ENCODE data around the gene OMA1.
"Not testable (repeated sequence)": the region's sequence is repeated elsewhere in the genome, so short reads cannot be mapped to it uniquely, and the experiment has no call there.

Gene OMA1

DNA sequence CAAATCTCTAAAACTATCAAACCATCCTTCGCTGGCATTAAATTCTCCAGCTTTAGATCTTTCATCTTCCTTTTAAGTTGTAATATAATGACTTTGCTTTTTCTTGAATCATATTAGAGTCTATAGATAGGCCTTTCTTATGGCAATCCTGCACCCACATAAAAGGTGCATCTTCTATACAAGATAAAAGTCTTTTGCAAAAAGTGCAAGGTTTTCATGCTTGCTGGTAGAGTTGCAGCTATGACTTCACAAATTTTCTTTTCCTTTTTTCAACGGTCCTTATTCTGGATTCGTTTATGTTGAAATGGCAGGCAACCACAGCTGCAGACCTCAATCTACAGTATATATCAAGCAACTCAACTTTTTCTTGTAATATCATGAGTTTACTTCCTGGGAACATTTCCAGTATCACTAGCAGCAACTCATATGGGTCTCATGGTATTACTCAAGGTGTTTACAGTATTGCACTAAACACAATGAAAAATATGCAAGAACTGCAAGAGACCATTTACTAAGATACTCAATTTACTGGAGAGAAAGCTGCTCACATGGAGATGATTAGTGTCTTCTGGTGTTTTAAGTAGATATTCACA lies 22.1 kb downstream of the OMA1 start:
- DNase-seq, result no peak

DNA sequence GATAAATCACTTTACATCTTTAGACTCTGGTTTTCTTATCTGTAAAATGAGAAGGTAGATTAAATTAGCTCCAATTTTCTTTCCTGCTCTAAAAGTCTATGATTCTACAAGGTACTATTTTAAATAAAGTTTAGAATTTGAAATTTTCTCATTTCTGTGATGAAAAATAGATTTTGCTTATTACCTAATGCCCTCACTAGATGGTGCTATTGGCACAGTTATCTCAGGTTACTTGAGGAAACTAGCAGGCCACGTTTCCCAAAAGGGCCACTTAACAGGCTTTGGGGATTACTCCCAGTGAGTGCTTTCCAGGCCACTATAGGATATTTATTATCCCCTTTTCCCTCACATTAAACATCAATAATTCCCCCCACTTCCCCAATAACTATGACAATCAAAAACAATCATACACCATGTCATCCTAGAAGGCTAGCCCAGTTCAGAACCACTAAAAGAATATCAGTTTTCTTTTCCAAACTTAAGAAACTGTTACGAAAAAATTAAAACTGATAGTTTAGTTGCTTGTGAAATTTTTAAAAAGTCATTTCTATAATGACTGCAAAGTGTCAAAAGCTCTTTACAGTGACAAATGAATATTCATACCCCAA lies 30.6 kb downstream of the OMA1 start:
- peak; percentile 50 for DNase-seq

DNA sequence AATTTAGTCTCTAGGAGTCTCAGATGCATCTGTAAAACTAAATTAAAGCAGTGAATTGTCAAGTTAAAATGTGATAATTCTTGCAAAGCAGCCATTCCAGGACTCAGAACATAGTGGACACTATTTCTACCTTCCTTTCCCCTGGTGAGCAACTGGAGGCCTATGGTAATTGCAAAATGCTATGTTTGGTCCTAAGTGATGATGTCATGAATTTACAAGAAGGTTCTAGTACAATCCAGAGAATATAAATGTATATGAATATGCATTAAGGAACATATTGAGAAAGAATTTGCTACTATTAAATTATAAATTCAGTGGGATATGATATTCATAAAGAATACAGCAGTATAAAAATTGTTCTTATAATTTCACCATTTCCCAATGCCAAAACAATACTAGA lies 32.6 kb downstream of the OMA1 start:
- DNase-seq, result no peak

DNA sequence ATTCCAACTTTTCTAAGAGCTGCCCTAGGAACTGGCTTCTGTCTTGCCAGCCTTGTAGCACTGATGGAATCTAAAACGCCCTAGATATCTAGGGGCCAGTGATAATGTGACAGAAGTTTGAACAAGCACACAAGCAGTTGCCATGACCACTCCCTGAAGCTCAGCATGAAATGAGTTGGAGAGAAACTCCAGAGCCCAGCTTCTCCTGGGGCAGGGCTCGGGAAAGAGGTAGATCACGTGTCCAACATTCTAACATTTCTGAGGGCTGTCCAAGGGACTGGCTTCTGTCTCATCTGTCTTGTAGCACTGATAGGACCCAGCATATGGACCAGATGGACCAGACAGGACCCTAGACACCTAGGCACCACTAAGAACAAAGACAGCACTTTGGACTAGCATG lies 37.9 kb downstream of the OMA1 start:
- no peak for DNase-seq

DNA sequence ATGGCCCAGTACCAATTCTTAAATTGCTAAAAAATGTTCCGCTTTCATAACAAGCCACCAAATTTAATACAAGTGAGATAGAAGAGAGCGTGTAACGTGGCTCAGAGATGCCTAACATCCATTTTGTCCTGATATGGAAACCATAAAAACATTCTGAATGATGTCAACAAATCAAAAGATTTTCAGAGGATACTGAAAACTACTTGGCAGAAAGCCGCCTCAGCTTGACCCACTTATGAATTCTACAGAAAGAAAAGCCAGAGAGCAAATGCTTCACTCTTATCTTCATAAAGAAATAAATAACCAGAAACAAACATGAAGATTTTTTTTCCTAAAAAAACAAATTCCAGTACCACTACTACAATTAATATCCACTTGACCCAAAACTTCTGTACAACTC lies 41.2 kb downstream of the OMA1 start:
- DNase-seq, result no peak

DNA sequence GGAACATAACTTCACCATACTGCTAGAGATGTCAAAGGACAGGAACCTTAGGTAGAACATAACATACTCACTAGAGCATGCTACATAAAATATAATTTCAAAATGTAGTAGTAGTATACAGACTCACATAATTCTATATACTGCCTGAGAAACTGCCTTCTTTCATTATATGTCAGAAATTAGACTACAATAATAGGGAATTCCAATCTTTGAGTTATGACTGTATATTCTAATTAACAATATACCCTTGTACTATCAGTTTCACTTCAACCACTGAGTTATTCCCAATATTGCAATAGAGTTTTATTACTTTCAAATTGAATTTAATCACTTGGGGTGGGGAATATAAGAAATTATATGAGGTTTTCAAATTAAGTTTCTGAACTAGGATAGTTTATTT lies 44.0 kb downstream of the OMA1 start:
- DNase-seq, result no peak

DNA sequence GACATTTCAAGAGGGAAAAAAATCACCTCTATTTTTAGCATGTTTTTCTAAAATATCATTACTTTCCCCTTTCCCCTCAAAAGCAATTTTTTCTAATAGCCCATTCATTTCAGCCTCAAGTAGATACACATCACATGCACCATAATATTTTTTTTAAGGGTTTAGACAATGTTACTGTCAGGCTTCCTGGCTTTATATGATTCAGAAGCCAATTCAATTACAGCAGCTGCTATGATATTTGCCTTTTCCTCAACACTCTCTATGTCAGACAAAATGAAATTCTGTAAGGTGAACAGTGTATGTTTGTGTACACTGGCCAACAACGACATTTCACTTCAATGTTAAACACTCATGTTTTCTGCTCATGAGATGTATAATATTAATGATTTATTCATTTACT lies 46.5 kb downstream of the OMA1 start:
- DNase-seq, result peak; percentile 69

DNA sequence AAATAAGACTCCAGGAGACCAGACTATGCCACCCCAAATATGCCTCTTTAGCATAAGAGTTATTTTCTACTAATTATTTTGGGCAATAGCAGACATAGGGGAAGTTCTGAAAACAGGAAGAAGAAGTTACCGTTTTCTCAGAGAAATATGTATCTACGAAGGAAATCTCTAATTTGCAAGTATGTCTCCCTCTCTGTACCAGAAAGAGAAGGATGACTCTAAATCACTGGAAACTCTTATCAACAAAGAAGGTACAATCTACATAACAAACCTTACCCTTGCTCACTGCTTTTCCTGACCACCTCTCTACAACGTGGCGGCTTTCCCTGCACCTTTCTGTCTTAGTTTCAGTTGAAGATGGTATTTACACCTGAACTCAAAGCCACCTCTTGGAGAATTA lies 49.0 kb downstream of the OMA1 start:
- DNase-seq, result no peak

DNA sequence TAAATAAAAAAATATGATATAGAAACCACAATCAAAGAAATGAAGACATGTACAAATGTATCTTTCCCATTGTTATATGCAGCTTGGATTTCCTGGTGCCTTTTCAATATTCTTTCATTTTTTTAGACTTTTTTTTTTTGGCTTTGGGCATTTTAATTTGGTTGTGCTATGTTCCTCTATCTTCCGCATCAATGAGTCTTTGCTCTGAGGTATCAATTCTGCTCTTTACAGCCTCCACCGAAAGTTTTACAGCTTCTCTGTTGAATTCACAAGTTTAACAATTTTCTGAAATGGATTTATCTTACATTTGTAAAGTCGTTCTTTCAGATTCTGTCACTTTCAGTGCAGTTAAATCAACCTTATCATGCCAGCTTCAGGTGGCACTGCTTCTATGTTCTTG lies 50.5 kb downstream of the OMA1 start:
- DNase-seq, result no peak

DNA sequence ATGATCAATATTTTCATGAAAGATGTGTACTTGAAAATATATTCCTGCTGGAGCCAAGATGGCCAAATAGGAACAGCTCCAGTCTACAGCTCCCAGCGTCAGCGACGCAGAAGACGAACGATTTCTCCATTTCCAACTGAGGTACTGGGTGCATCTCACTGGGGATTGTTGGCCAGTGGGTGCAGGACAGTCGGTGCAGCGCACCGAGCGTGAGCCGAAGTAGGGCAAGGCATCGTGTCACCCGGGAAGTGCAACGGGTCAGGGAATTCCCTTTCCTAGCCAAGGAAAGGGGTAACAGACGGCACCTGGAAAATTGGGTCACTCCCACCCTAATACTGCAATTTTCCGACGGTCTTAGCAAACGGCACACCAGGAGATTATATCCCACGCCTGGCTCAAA lies 57.6 kb downstream of the OMA1 start:
- DNase-seq, result not testable (repeated sequence)

DNA sequence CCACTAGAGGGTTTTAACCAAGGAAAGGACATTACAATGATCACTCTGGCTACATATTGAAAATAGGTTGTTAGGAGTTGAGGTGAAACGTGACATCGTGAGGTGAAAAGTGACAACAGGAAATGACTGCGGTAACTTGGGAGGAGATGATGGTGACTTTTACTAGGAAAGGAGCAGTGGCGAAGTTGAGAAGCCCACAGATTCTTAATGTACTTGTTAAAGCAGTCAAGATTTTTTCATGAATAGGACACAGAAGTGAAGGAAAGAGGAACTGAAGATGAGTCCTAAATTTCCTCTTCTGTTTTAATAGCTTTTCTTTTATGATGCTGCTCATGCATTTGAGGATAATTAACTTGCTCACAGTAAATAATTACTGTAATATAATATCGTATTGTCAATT lies 59.5 kb downstream of the OMA1 start:
- no peak for DNase-seq

DNA sequence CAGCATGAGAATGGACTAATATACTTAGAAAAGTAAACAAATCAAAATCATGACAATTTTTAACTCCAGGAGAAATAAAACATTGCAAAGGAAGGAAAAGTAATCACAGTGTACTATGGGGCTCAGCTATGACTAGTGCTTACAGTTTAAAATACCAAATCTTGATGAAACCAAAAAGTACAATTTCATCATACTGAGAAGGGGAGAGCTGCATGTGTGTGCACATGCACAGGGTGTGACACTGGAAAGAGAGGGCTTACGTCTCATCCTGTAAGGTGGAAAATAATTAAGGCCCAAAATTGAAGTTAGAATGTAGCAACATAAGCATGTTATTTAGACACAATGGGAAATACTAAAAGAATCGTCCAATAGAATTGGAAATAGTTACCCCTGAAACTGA lies 64.6 kb downstream of the OMA1 start:
- no peak for DNase-seq

DNA sequence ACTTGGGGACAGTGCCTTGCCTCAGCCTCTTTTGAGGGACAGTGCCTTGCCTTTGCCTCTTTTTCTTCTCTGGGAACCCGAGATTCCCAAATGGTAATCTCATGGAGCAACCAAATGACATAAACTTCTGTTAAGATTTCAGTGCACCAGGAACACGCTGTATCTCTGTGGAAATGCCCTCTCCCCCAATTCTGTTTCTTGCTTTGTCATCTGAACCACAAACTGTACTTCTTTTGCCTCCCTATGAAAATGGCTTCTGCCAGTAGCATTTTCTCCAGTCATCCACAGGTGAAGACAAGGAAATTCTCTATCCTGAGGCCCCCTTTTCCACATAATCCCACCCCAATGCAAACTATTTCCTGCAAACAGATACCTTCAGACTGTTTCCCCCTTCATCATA lies 66.3 kb downstream of the OMA1 start:
- DNase-seq, result no peak

DNA sequence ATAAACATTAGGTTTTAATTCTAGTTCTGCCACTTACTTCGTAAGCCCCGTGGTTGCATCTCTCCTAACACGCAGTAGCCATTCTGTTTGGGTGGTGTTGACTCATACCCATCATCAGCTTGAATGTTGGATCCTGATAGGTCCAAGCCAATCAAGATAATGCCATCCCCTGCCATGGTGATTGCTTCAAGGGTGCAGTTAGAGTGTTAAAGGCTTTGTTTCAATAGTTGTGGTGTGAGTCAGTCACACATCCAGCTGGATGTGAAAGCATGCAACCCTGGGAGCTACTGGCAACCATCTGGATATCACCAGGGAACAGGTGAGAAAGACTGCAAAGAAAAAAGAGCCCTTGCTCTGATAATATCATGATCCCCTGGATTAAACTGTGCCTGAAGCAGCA lies 69.1 kb downstream of the OMA1 start:
- DNase-seq, result no peak

DNA sequence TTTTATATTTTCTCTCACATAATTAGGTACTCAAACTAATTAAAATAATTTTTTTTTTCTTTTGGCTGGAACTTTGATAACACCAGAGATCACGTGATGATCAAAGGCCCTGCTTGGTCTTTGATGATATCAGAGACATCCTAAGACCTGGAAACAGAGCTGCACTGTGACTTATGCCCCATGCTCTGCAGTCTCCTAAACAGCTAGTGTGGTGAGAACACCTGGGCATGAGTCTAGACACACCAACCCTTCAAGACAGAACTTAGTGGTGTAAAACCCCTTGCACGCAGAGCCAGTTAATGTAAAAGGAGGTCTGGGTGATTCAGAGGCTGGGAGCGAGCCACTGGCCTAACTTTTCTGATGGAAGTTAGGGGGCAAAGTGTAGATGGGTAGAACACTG lies 70.3 kb downstream of the OMA1 start:
- DNase-seq, result no peak

DNA sequence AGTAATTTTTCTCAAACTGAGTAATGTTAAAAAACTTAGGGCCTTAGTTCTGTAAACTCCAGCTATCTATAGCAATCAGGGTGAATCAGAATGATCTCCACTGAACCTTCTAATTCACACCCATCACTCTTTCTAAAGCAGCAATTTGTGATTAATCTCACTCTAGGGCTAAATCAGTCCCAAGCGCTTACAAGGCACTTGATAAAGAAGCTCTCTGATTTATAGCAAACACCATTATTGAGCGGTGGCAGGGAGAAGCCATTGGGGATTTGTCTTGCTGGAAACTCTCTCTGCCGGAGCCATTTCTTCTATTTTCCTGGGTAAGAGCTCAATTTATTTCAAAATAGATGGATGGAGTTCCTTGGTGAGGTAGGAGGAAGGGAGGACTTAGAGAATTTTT lies 77.0 kb downstream of the OMA1 start:
- DNase-seq, result no peak

DNA sequence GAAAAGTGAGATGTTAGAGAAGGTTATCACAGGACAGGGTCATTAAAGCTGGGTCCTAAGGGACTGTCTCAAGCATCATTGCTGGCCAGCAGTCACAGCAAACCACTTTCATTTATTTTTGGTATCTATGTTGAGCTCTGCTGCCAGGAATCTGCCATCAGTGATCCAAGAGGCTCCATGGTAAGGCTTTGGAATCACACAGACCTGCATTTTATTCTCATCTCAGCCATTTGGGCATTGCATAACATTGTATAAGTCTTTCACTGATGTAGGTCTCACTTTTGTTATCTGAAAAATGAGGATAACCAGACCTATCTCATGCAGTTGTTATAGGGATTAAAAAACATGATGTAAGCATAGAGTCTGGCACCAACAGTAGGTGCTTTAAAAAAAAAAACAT lies 77.5 kb downstream of the OMA1 start:
- DNase-seq, result no peak

DNA sequence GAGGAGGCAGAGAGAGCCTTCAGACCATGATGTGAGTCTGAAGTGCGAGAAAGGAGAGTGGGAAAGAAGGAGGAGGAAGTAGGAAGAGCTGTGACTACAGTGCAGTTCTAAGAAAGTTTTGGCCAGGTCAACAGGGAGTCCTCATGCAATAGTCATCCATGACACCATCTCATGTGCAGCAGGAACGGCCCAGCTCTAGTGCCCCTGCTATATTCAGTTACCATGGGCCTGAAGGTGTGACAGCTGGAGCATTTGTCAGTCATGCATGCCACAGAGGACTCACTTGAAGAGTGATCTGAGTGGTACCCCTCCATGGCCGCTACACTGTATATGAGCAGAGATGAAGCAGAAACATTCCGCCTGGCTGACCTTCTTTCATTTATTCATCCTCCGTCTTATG lies 77.9 kb downstream of the OMA1 start:
- no peak for DNase-seq

DNA sequence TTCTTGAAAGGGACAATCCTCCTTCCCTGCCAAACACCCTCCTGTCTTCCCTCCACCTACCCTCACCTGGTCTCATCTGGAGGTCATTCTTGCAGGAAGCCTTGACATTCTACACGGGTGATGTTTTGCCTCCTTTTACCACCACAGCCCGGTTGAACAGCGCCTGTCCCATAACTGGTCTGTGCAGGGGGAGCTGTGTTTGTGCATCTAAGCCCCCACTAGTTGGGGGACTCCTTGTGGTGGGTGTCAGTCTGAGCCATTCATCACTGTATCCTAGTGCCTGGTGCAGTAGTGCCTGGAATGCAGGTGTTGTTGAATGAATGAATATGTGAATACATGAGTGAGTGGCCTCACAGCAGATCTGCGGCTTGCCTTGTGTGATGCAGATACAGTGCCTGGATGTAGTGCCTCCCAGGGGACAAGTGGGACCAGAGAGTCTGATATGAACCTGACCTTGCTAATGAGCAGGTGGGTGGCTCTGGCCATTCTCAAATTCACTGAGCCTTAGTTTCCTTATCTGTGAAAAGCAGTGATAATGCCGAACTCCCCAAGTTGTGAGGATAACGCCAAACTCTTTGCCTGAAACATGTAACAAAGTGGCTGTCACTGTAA lies 79.8 kb downstream of the OMA1 start:
- no peak for DNase-seq

DNA sequence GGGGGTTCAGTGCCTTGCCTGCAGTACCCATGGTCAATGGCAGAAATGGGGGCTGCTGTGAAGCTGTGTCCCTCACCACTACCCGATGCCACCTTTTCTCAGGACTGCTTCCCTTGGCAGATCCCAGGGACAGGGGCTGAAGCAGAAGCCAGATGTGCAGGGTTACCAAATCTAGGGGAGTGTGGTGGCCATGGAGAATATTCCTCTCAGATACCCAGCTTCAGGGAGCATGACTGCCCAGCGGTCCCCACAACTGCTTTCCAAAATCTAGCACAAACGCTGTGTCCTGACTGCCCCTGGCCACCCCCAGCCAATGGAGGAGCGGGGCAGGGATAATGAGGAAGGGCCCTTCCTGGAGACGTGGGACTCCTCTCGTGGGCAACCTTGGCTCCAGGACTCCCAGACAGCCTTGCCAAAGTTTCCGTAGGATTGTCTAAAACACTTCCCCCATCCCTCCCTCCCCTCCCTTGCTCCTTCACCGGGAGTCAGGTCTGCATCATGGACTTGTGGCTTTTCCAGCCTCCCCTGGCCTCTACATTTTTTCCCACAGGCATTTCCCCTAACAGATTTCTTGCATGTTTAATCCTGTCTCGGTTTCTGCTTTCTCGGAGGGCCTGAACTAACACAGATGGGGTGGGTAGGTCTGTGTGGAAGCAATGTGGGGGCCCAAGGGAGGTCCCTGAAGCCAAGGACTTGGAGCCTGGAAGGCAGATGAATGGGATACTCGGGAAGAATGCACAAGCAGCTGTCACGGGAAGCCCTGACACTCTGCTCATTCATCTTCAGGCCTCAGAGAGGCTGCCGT lies 80.5 kb downstream of the OMA1 start:
- no peak for DNase-seq

DNA sequence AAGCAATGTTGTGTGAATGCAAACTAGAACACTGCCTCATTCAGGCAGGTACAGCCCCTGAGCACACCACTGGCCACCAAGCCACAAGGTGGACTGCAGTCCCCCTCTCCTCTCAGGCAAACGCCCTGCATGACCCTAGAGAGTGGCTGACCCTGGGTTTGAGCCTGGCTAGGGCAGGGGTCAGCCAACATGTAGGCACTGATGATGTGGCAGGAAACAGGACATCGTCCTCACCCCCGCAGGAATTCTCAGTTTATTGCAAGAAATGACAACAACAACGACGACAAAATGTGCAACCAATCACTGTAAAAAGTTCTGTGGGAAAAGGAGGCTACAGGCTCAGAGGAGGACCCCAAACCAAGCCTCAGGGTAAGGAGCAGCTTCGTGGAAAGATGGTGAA lies 81.3 kb downstream of the OMA1 start:
- no peak for DNase-seq

DNA sequence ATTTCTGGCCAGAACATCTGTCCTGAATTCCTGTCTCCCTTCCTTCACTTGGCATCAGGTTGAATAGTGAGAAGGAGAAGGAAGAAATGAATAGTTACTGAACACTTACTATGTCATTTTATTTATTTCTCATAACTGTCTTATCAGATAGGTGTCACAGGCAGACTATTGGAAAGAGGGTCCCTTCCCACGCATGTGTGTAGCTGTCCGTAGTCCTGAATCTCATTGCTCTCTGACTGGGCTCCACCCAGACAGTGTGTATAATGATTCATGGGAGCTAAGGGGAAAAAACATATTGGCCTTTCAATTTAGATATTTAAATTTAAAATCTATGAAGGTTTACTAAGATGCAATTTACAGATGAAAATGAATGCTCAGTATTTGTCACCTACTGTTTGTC lies 86.1 kb downstream of the OMA1 start:
- no peak for DNase-seq

DNA sequence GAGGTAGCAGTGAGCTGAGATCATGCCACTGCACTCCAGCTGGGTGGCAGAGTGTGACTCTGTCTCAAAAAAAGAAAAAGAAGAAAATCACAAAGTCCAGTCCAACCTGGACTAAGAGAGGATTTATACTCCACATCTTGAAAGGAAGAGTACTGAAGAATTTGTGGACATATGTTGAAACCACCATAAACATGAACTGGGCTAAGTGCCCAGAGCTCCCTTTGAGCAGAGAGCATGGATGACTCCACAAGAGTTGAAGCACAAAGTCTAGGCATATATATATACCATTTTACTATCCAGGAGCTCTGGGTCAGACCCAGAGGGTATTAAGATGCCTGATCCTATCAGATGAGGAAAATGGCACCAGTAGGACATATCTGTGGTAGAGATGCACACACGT lies 86.6 kb downstream of the OMA1 start:
- DNase-seq, result no peak

DNA sequence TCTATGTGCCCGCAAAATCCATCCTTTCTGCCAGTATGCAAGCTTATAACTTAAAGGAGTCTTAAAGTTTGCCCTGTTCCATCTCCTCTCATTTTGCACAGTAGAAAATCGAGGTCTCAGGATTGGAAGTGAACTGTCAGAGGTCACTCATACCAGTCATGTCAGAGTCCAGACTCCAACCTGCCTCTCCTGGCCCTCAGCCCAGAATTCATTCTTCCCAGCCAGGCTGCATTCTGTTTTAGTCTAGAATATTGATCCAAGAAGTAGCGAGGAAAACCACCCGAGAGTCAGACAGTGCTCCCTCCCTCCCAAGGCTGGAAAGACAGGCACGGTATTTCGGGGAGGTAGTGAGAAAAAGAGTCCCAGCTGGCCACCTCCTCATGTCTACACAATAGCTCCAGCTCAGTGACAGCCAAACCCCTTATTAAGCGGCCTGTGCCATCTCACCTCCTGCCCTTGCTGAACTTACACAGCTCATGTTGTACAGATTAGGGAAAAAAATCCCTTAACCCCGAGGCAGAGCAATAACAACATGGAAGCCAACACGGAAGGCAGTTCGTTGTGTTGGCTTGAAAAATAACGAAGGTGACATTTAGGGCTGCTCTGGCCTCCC lies 89.4 kb downstream of the OMA1 start:
- DNase-seq, result no peak
